B cell (primary cell): ENCODE data around the gene FPR1. TPM values are rescaled to one million over a fixed set of nuclear protein-coding genes. Genes with fewer than 3 reads are reported as not detected.

Experiments
- ATAC-seq: fragments of 200-7000 bp; cut with Tn5 transposase; one replicate; pipeline ENCODE4 v1.10.0; 2021; ENCODE audit warnings: low read depth, mild to moderate bottlenecking, moderate number of reproducible peaks, moderate library complexity
- CTCF ChIA-PET: fragments of 350-600 bp; sonication (Branson Sonifier 250); formaldehyde crosslinking; loops from one replicate; lab custom pipeline; 2021; ENCODE audit warnings: antibody characterized with exemption, inconsistent platforms; lab: Charles Lee
- POLR2A ChIA-PET: fragments of 350-600 bp; sonication (Branson Sonifier 250); formaldehyde crosslinking; loops from one replicate; lab custom pipeline; 2021; ENCODE audit warnings: antibody characterized with exemption; lab: Charles Lee
- DNase-seq: peaks from one replicate; pipeline ENCODE4 v3.0.0; 2013
- H2AFZ ChIP-seq: 2 replicates; pipeline ENCODE4 v1.6.1; 2012; ENCODE audit warnings: mild to moderate bottlenecking, low read depth, low read length; ENCODE audit not compliant: insufficient read depth, poor library complexity, severe bottlenecking
- H3K27ac ChIP-seq, 2 donors: 1 replicate in 1 of 2; 2 replicates in 1 of 2; pipeline ENCODE4 v1.5.1; 2012 to 2013; ENCODE audit warnings: low read length in 2 of 2, mild to moderate bottlenecking in 2 of 2, moderate library complexity in 1 of 2
- H3K27me3 ChIP-seq, 4 experiments: fragments of 200-600 bp in 1 of 4; sonication (generic) in 1 of 4; replicated peaks in 1 of 4; 1 replicate in 2 of 4; 2 replicates in 2 of 4; pipeline versions ENCODE4 v1.6.1 to v1.7.0; 2013 to 2016; ENCODE audit warnings: low read length in 3 of 4, mild to moderate bottlenecking in 2 of 4, mixed read lengths in 1 of 4, moderate library complexity in 1 of 4; ENCODE audit not compliant: insufficient read depth in 4 of 4, control insufficient read depth in 3 of 4; ENCODE audit errors: control extremely low read depth in 1 of 4
- H3K36me3 ChIP-seq, 2 experiments: replicated peaks in 1 of 2; 1 replicate in 1 of 2; 2 replicates in 1 of 2; pipeline versions ENCODE4 v1.6.1 to v1.7.1; 2013; ENCODE audit warnings: low read length in 1 of 2; ENCODE audit not compliant: insufficient read depth in 2 of 2, control insufficient read depth in 1 of 2; ENCODE audit errors: control extremely low read depth in 1 of 2, extremely low read depth in 1 of 2
- H3K4me1 ChIP-seq, 2 donors: fragments of 200-600 bp in 1 of 2; sonication (generic) in 1 of 2; 1 replicate in 1 of 2; 2 replicates in 1 of 2; pipeline versions ENCODE4 v1.5.1 to v1.6.1; 2013 to 2017; ENCODE audit warnings: low read length in 2 of 2; ENCODE audit not compliant: control insufficient read depth in 2 of 2, insufficient read depth in 2 of 2
- H3K4me2 ChIP-seq: replicated peaks from 2 replicates; pipeline ENCODE3; 2012; ENCODE audit warnings: mild to moderate bottlenecking, low read depth, low read length; ENCODE audit not compliant: poor library complexity, severe bottlenecking
- H3K4me3 ChIP-seq, 5 experiments: fragments of 200-600 bp in 1 of 5; sonication (generic) in 1 of 5; 1 replicate in 3 of 5; 2 replicates in 2 of 5; pipeline versions ENCODE4 v1.5.1 to v1.7.0; 2011 to 2016; ENCODE audit warnings: low read length in 4 of 5, mild to moderate bottlenecking in 4 of 5, low read depth in 2 of 5, control low read depth in 1 of 5, moderate library complexity in 1 of 5; ENCODE audit not compliant: insufficient read depth in 1 of 5; ENCODE audit errors: control extremely low read depth in 1 of 5, extremely low read depth in 1 of 5
- H3K79me2 ChIP-seq: fragments of 200-600 bp; sonication (generic); one replicate; pipeline ENCODE4 v1.6.0; 2016; ENCODE audit warnings: low read length; ENCODE audit not compliant: control insufficient read depth, insufficient read depth
- H3K9ac ChIP-seq: fragments of 200-600 bp; sonication (generic); 2 replicates; pipeline ENCODE4 v1.6.1; 2017; ENCODE audit warnings: mild to moderate bottlenecking, low read length, moderate library complexity
- H3K9me3 ChIP-seq, 3 donors: one replicate each; pipeline versions ENCODE4 v1.6.1 to v1.7.1; 2013; ENCODE audit warnings: low read length in 2 of 3; ENCODE audit not compliant: control insufficient read depth in 2 of 3, insufficient read depth in 1 of 3; ENCODE audit errors: control extremely low read depth in 1 of 3
- H4K20me1 ChIP-seq: 2 replicates; pipeline ENCODE4 v1.6.0; 2012; ENCODE audit warnings: mild to moderate bottlenecking, low read length; ENCODE audit not compliant: insufficient read depth, control insufficient read depth, poor library complexity, severe bottlenecking
- H3K27ac Mint-ChIP-seq: one replicate; pipeline ENCODE4 v1.8.0; 2021; ENCODE audit warnings: mixed read lengths
- H3K27me3 Mint-ChIP-seq: one replicate; pipeline ENCODE4 v1.8.0; 2021; ENCODE audit warnings: mixed read lengths
- H3K4me1 Mint-ChIP-seq: one replicate; pipeline ENCODE4 v1.8.0; 2021; ENCODE audit warnings: mixed read lengths
- H3K4me3 Mint-ChIP-seq: one replicate; pipeline ENCODE4 v1.8.0; 2021; ENCODE audit warnings: mixed read lengths
- H3K9me3 Mint-ChIP-seq: one replicate; pipeline ENCODE4 v1.8.0; 2022; ENCODE audit warnings: mixed read lengths; ENCODE audit not compliant: insufficient read depth
- CTCF ChIP-seq: fragments of 200-600 bp; IDR thresholded peaks from one replicate; pipeline ENCODE4 v1.8.0; 2022; ENCODE audit warnings: antibody characterized with exemption, mild to moderate bottlenecking
- EZH2 ChIP-seq: IDR thresholded peaks from 2 replicates; pipeline ENCODE4 v1.6.1; 2012; ENCODE audit warnings: borderline replicate concordance, low read depth, mild to moderate bottlenecking, moderate library complexity, low read length; ENCODE audit not compliant: insufficient read depth, poor library complexity, severe bottlenecking
- WGBS: methylation state at CpG from one replicate; pipeline ENCODE4 v1.1.5; 2013; ENCODE audit warnings: missing lambda C conversion rate; ENCODE audit not compliant: insufficient coverage; 5-methylcytosine and 5-hydroxymethylcytosine counted together
- intact Hi-C: fragments of 100-400 bp; cut with micrococcal nuclease; formaldehyde crosslinking; loops from one replicate; pipeline ENCODE4 v1.10.0; 2022
- polyA plus RNA-seq: library from polyadenylated mRNA; depleted of rRNA; stranded (reverse); fragments of >200 nt; gene quantifications from 2 replicates; pipeline ENCODE4 v1.2.3, GENCODE V29; 2012
- total RNA-seq, 2 donors: library from RNA; stranded (reverse); fragments of 120-200 nt in 1 of 2; gene quantifications; 1 replicate in 1 of 2; 2 replicates in 1 of 2; pipeline versions ENCODE4 v1.2.3 to v1.2.4, GENCODE V29; 2013 to 2022

The FPR1 gene
- total and polyA plus RNA-seq, 2 donors (not counting 1 experiment from before 2014, with no cell fraction given), result 0.17 to 1.1 TPM

- H3K36me3 ChIP-seq, result peaks cover 0 to 4% of the 10 kb centered on the region in 2 experiments
- no peak overlapping the region for H3K4me3 ChIP-seq
- peaks cover 51% of the 10 kb centered on the region for H3K4me1 Mint-ChIP-seq
- ATAC-seq, result no peak
- H3K79me2 ChIP-seq, result peaks cover 3% of the 10 kb centered on the region
- no peak for DNase-seq
- H4K20me1 ChIP-seq, result no peaks in the 10 kb centered on the region
- H2AFZ ChIP-seq, result no peak overlapping the region
- 100% methylated on average over 4 of the region's 4 CpGs for WGBS
- TF ChIP-seq CTCF (no peak), EZH2 (no peak)
- H3K27ac ChIP-seq, result no peak overlapping the region
- H3K9me3 Mint-ChIP-seq, result no peaks in the 10 kb centered on the region
- peaks cover 16% of the 10 kb centered on the region for H3K27me3 Mint-ChIP-seq
- H3K27ac Mint-ChIP-seq, result peak overlapping the region; percentile 44
- H3K9me3 ChIP-seq, result peaks cover 0 to 23% (median 0%) of the 10 kb centered on the region in 3 donors
- H3K9ac ChIP-seq, result no peak overlapping the region
- ChIA-PET CTCF (no interaction called here), POLR2A (no interaction called here)
- peak overlapping the region; percentile 51 for H3K4me3 Mint-ChIP-seq
- peaks cover 0 to 25% (median 8%) of the 10 kb centered on the region in 4 experiments for H3K27me3 ChIP-seq
- intact Hi-C loops, result no loop called here
- H3K4me1 ChIP-seq, result peaks cover 33 to 43% of the 10 kb centered on the region in 2 donors
- no peak overlapping the region for H3K4me2 ChIP-seq
These were observed 45.4 kb downstream of the FPR1 start for GRCh38 chr19:51706296-51706695.

- intact Hi-C loops, result loop anchor here (1.0 kb wide), 2 partner anchors 47 to 337 kb away; partner anchors contain the start of gene FPR1
- no peaks in the 10 kb centered on the region for H3K9me3 Mint-ChIP-seq
- H3K4me2 ChIP-seq, result peak overlapping the region; percentile 93
- ChIA-PET POLR2A (interaction anchor here (0.6 kb wide), 1 partner anchor 148 kb away, joined by 6 read pairs; no protein-coding TSS in a partner anchor), CTCF (interaction anchor here (1.1 to 2.7 kb wide), 2 partner anchors 43 to 73 kb away, joined by 4 to 8 read pairs; no protein-coding TSS in a partner anchor)
- peak overlapping the region; percentile 61 to 84 for H3K27ac ChIP-seq
- peaks cover 0 to 4% of the 10 kb centered on the region in 2 experiments for H3K36me3 ChIP-seq
- peak overlapping the region; percentile 91 for H3K4me3 Mint-ChIP-seq
- DNase-seq, result no peak
- H3K9ac ChIP-seq, result peak overlapping the region; percentile 81
- peaks cover 19% of the 10 kb centered on the region for H3K27me3 Mint-ChIP-seq
- 56% methylated on average over 4 of the region's 4 CpGs for WGBS
- peak overlapping the region; percentile 81 for H2AFZ ChIP-seq
- H3K79me2 ChIP-seq, result peaks cover 3% of the 10 kb centered on the region
- peak overlapping the region; percentile 90 for H3K27ac Mint-ChIP-seq
- H3K4me3 ChIP-seq, result peak overlapping the region; percentile 51 to 74 (median 68)
- ATAC-seq, result no peak
- peaks cover 0 to 24% (median 0%) of the 10 kb centered on the region in 3 donors for H3K9me3 ChIP-seq
- peaks cover 22 to 31% of the 10 kb centered on the region in 2 donors for H3K4me1 ChIP-seq
- H3K27me3 ChIP-seq, result peaks cover 0 to 27% (median 8%) of the 10 kb centered on the region in 4 experiments
- H4K20me1 ChIP-seq, result no peaks in the 10 kb centered on the region
- H3K4me1 Mint-ChIP-seq, result peaks cover 37% of the 10 kb centered on the region
- TF ChIP-seq EZH2 (no peak), CTCF (no peak)
These were observed 47.1 kb downstream of the FPR1 start for GRCh38 chr19:51704626-51705025.
